ENCODE results near the gene PLA2G3. TPM values are rescaled to one million over a fixed set of nuclear protein-coding genes. Genes with fewer than 3 reads are reported as not detected.
A peak's percentile ranks its signal among the peaks of the same experiment; 100 is the strongest.

Gene PLA2G3
- polyA plus RNA-seq, 1 donor, result 0.01 TPM

- Histone ChIP-seq H3K4me3 (ENCODE audit: low read length) (no peak overlapping the region), H3K9me3 (ENCODE audit: control insufficient read depth, low read depth, low read length) (peaks cover 2% of the 10 kb centered on the region), H3K36me3 (ENCODE audit: control insufficient read depth, insufficient read depth, low read length) (no peaks in the 10 kb centered on the region), H3K27me3 (ENCODE audit: control insufficient read depth, insufficient read depth, low read length) (no peaks in the 10 kb centered on the region), H3K27ac (ENCODE audit: low read length) (no peak overlapping the region), H3K4me1 (ENCODE audit: control insufficient read depth, insufficient read depth, low read length) (peaks cover 2% of the 10 kb centered on the region)
- 20% methylated on average over 2 of the region's 5 CpGs for WGBS (ENCODE audit: insufficient coverage, low lambda C conversion rate)
- peak; percentile 65 for DNase-seq
These were observed 8.8 kb upstream of the PLA2G3 start for GRCh38 chr22:31148953-31149627.

GRCh38 chr22:31148488-31148887 is 8.2 kb upstream of the PLA2G3 start:
- no peak overlapping the region for H3K4me3 ChIP-seq (ENCODE audit: low read length)
- peaks cover 2% of the 10 kb centered on the region for H3K9me3 ChIP-seq (ENCODE audit: control insufficient read depth, low read depth, low read length)
- H3K36me3 ChIP-seq (ENCODE audit: control insufficient read depth, insufficient read depth, low read length), result no peaks in the 10 kb centered on the region
- no CpG with 5 or more reads among the region's 1 CpG for WGBS (ENCODE audit: insufficient coverage, low lambda C conversion rate)
- peaks cover 2% of the 10 kb centered on the region for H3K4me1 ChIP-seq (ENCODE audit: control insufficient read depth, insufficient read depth, low read length)
- DNase-seq, result no peak
- no peak overlapping the region for H3K27ac ChIP-seq (ENCODE audit: low read length)
- H3K27me3 ChIP-seq (ENCODE audit: control insufficient read depth, insufficient read depth, low read length), result no peaks in the 10 kb centered on the region

GRCh38 chr22:31144223-31144622 is 3.9 kb upstream of the PLA2G3 start:
- Histone ChIP-seq H3K27me3 (ENCODE audit: control insufficient read depth, insufficient read depth, low read length) (peaks cover 18% of the 10 kb centered on the region), H3K36me3 (ENCODE audit: control insufficient read depth, insufficient read depth, low read length) (no peaks in the 10 kb centered on the region), H3K27ac (ENCODE audit: low read length) (no peak overlapping the region), H3K4me1 (ENCODE audit: control insufficient read depth, insufficient read depth, low read length) (no peaks in the 10 kb centered on the region), H3K9me3 (ENCODE audit: control insufficient read depth, low read depth, low read length) (peaks cover 2% of the 10 kb centered on the region), H3K4me3 (ENCODE audit: low read length) (no peak overlapping the region)
- DNase-seq, result peak in 1 of 2 donors; percentile 34

GRCh38 chr22:31143537-31143936 is 3.2 kb upstream of the PLA2G3 start:
- no CpG with 5 or more reads among the region's 3 CpGs for WGBS (ENCODE audit: insufficient coverage, low lambda C conversion rate)
- Histone ChIP-seq H3K4me3 (ENCODE audit: low read length) (no peak overlapping the region), H3K4me1 (ENCODE audit: control insufficient read depth, insufficient read depth, low read length) (no peaks in the 10 kb centered on the region), H3K36me3 (ENCODE audit: control insufficient read depth, insufficient read depth, low read length) (no peaks in the 10 kb centered on the region), H3K27ac (ENCODE audit: low read length) (no peak overlapping the region), H3K27me3 (ENCODE audit: control insufficient read depth, insufficient read depth, low read length) (peaks cover 21% of the 10 kb centered on the region), H3K9me3 (ENCODE audit: control insufficient read depth, low read depth, low read length) (peaks cover 2% of the 10 kb centered on the region)
- DNase-seq, result no peak

- no CpG with 5 or more reads among the region's 3 CpGs for WGBS (ENCODE audit: insufficient coverage, low lambda C conversion rate)
These were observed 2.7 kb upstream of the PLA2G3 start for GRCh38 chr22:31143038-31143437.

GRCh38 chr22:31142285-31142684 is 2.0 kb upstream of the PLA2G3 start:
- Histone ChIP-seq H3K4me1 (ENCODE audit: control insufficient read depth, insufficient read depth, low read length) (no peaks in the 10 kb centered on the region), H3K27ac (ENCODE audit: low read length) (no peak overlapping the region), H3K4me3 (ENCODE audit: low read length) (no peak overlapping the region), H3K27me3 (ENCODE audit: control insufficient read depth, insufficient read depth, low read length) (peaks cover 21% of the 10 kb centered on the region), H3K9me3 (ENCODE audit: control insufficient read depth, low read depth, low read length) (peaks cover 2% of the 10 kb centered on the region), H3K36me3 (ENCODE audit: control insufficient read depth, insufficient read depth, low read length) (no peaks in the 10 kb centered on the region)
- WGBS (ENCODE audit: insufficient coverage, low lambda C conversion rate), result no CpG with 5 or more reads among the region's 4 CpGs
- DNase-seq, result no peak

More at GRCh38 chr22:31143038-31143437, 2.7 kb upstream of the PLA2G3 start:
- DNase-seq, result no peak
- peaks cover 21% of the 10 kb centered on the region for H3K27me3 ChIP-seq (ENCODE audit: control insufficient read depth, insufficient read depth, low read length)
- H3K4me3 ChIP-seq (ENCODE audit: low read length), result no peak overlapping the region
- no peak overlapping the region for H3K27ac ChIP-seq (ENCODE audit: low read length)
- no peaks in the 10 kb centered on the region for H3K36me3 ChIP-seq (ENCODE audit: control insufficient read depth, insufficient read depth, low read length)
- H3K4me1 ChIP-seq (ENCODE audit: control insufficient read depth, insufficient read depth, low read length), result no peaks in the 10 kb centered on the region
- peaks cover 2% of the 10 kb centered on the region for H3K9me3 ChIP-seq (ENCODE audit: control insufficient read depth, low read depth, low read length)

GRCh38 chr22:31141551-31141950 is 1.2 kb upstream of the PLA2G3 start:
- Histone ChIP-seq H3K27me3 (ENCODE audit: control insufficient read depth, insufficient read depth, low read length) (peaks cover 21% of the 10 kb centered on the region), H3K9me3 (ENCODE audit: control insufficient read depth, low read depth, low read length) (peaks cover 2% of the 10 kb centered on the region), H3K4me3 (ENCODE audit: low read length) (no peak overlapping the region), H3K4me1 (ENCODE audit: control insufficient read depth, insufficient read depth, low read length) (no peaks in the 10 kb centered on the region), H3K36me3 (ENCODE audit: control insufficient read depth, insufficient read depth, low read length) (no peaks in the 10 kb centered on the region), H3K27ac (ENCODE audit: low read length) (no peak overlapping the region)
- DNase-seq, result no peak
- WGBS (ENCODE audit: insufficient coverage, low lambda C conversion rate), result 75% methylated on average over 1 of the region's 2 CpGs

GRCh38 chr22:31140746-31141145 is 438 bp upstream of the PLA2G3 start:
- Histone ChIP-seq H3K36me3 (ENCODE audit: control insufficient read depth, insufficient read depth, low read length) (no peaks in the 10 kb centered on the region), H3K27me3 (ENCODE audit: control insufficient read depth, insufficient read depth, low read length) (peaks cover 21% of the 10 kb centered on the region), H3K4me3 (ENCODE audit: low read length) (no peak overlapping the region), H3K27ac (ENCODE audit: low read length) (no peak overlapping the region), H3K9me3 (ENCODE audit: control insufficient read depth, low read depth, low read length) (peaks cover 2% of the 10 kb centered on the region), H3K4me1 (ENCODE audit: control insufficient read depth, insufficient read depth, low read length) (no peaks in the 10 kb centered on the region)
- DNase-seq, result no peak
- WGBS (ENCODE audit: insufficient coverage, low lambda C conversion rate), result no CpG with 5 or more reads among the region's 5 CpGs

- no peaks in the 10 kb centered on the region for H3K36me3 ChIP-seq (ENCODE audit: control insufficient read depth, insufficient read depth, low read length)
- peaks cover 21% of the 10 kb centered on the region for H3K27me3 ChIP-seq (ENCODE audit: control insufficient read depth, insufficient read depth, low read length)
- no peaks in the 10 kb centered on the region for H3K9me3 ChIP-seq (ENCODE audit: control insufficient read depth, low read depth, low read length)
- no peaks in the 10 kb centered on the region for H3K4me1 ChIP-seq (ENCODE audit: control insufficient read depth, insufficient read depth, low read length)
- H3K4me3 ChIP-seq (ENCODE audit: low read length), result no peak overlapping the region
- H3K27ac ChIP-seq (ENCODE audit: low read length), result no peak overlapping the region
- no peak for DNase-seq
- WGBS (ENCODE audit: insufficient coverage, low lambda C conversion rate), result no CpG with 5 or more reads among the region's 3 CpGs
These were observed 1.2 kb downstream of the PLA2G3 start for GRCh38 chr22:31139066-31139465.

GRCh38 chr22:31138126-31138525 is 2.2 kb downstream of the PLA2G3 start:
- WGBS (ENCODE audit: insufficient coverage, low lambda C conversion rate), result no CpG with 5 or more reads among the region's 10 CpGs
- Histone ChIP-seq H3K9me3 (ENCODE audit: control insufficient read depth, low read depth, low read length) (no peaks in the 10 kb centered on the region), H3K27ac (ENCODE audit: low read length) (no peak overlapping the region), H3K36me3 (ENCODE audit: control insufficient read depth, insufficient read depth, low read length) (peaks cover 5% of the 10 kb centered on the region), H3K27me3 (ENCODE audit: control insufficient read depth, insufficient read depth, low read length) (peaks cover 21% of the 10 kb centered on the region), H3K4me1 (ENCODE audit: control insufficient read depth, insufficient read depth, low read length) (no peaks in the 10 kb centered on the region), H3K4me3 (ENCODE audit: low read length) (no peak overlapping the region)
- DNase-seq, result no peak

GRCh38 chr22:31137721-31138120 is 2.6 kb downstream of the PLA2G3 start:
- Histone ChIP-seq H3K9me3 (ENCODE audit: control insufficient read depth, low read depth, low read length) (no peaks in the 10 kb centered on the region), H3K4me3 (ENCODE audit: low read length) (no peak overlapping the region), H3K36me3 (ENCODE audit: control insufficient read depth, insufficient read depth, low read length) (peaks cover 5% of the 10 kb centered on the region), H3K27me3 (ENCODE audit: control insufficient read depth, insufficient read depth, low read length) (peaks cover 21% of the 10 kb centered on the region), H3K27ac (ENCODE audit: low read length) (no peak overlapping the region), H3K4me1 (ENCODE audit: control insufficient read depth, insufficient read depth, low read length) (no peaks in the 10 kb centered on the region)
- DNase-seq, result no peak
- WGBS (ENCODE audit: insufficient coverage, low lambda C conversion rate), result no CpG with 5 or more reads among the region's 10 CpGs

Data from large intestine (tissue), 3 donors.